Loucy (cell line): ENCODE measurements around the gene PPP4R2.

Experiments used
- EZH2phosphoT487 ChIP-seq: fragments of 200-600 bp; IDR thresholded peaks from 2 replicates; pipeline ENCODE4 v1.6.1; 2018; ENCODE audit warnings: antibody characterized with exemption, mild to moderate bottlenecking, moderate library complexity, borderline replicate concordance
- TF ChIP-seq, protein P1 (sequence below): fragments of 200-600 bp; sonication (generic); conservative IDR thresholded peaks from 2 replicates; pipeline ENCODE4 v1.5.1; 2014; ENCODE audit warnings: mild to moderate bottlenecking, antibody characterized with exemption, low read length

DNA sequence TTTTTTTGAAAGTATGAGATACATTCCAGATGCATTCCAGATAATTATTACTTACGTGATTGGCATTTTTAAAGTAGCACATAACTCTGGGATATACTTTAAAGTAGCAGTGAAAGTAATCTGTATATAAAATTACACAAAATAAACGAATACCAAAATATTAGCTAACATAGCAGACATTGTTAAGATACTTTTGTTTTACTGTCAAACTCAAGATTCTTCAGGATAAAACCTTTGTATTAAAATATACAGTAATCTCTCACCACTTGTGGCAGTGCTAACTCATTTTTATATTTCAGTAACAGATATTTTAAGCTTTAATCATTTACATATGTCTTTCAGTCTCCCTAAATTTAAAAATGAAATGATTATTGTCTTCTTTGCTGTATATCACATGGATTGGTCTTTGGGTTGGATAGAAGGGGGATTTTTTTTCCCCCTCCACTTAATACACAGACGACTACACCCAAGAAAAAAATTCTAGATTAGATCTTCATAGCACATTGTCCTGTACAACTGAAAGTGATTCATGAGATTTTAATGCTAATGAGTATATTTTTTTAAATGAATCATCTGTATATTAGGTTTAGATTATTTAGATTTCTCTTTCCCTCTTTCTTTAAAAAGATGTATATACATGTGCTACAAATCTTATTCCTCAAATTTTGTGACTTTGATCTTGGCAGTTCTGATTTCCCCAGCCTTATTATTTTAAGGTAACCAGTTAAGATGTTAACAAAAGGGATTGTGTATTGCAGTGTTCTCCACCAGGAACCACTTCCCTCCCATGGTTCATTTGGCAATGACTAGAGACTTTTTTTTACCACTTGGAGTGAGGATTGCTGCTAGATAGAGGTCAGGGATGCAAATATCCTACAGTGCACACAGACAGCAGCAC, 40.3 kb downstream of the PPP4R2 start:
- TF ChIP-seq, protein P1, sequence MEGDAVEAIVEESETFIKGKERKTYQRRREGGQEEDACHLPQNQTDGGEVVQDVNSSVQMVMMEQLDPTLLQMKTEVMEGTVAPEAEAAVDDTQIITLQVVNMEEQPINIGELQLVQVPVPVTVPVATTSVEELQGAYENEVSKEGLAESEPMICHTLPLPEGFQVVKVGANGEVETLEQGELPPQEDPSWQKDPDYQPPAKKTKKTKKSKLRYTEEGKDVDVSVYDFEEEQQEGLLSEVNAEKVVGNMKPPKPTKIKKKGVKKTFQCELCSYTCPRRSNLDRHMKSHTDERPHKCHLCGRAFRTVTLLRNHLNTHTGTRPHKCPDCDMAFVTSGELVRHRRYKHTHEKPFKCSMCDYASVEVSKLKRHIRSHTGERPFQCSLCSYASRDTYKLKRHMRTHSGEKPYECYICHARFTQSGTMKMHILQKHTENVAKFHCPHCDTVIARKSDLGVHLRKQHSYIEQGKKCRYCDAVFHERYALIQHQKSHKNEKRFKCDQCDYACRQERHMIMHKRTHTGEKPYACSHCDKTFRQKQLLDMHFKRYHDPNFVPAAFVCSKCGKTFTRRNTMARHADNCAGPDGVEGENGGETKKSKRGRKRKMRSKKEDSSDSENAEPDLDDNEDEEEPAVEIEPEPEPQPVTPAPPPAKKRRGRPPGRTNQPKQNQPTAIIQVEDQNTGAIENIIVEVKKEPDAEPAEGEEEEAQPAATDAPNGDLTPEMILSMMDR = no peak
- no peak for TF ChIP-seq EZH2phosphoT487
